Cardiac fibroblast (primary cell): ENCODE measurements around the gene ZNF423.

Experiments
- DNase-seq, 2 donors: peaks; one replicate each; pipeline versions ENCODE4 v3.0.0 to v3.0.0-alpha.2; 2010; ENCODE audit warnings: low read depth in 2 of 2
- H3K4me3 ChIP-seq, 2 donors: replicated peaks in 1 of 2; 1 replicate in 1 of 2; 2 replicates in 1 of 2; pipeline ENCODE4 v1.5.1; 2011; ENCODE audit warnings: low read depth in 2 of 2, low read length in 2 of 2, mild to moderate bottlenecking in 2 of 2, moderate library complexity in 1 of 2
- TF ChIP-seq, protein P1 (sequence below): IDR thresholded peaks from one replicate; pipeline ENCODE4 v1.5.1; 2011; ENCODE audit warnings: low read depth, mild to moderate bottlenecking, low read length, inconsistent platforms

ZNF423 gene

DNA sequence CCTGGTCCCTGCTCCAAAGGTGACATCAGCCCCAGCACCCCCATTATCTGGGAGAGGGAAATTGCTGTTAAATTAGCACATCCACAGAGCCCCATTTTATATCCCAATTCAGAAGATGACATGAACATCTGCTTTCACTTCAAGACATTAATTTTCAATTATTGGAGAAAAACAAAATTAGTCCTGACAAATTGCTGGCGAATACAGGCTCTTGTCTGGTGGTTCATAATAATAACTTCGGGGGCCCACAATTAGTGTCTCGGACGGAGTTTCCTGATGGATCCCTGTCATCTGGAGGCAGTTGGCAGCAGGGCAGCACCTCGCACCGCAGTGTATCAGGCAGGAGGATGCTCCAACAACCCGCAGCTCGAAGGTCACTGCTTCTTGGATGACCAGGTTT, 7.4 kb downstream of the ZNF423 start:
- H3K4me3 ChIP-seq = no peak overlapping the region
- TF ChIP-seq, protein P1, sequence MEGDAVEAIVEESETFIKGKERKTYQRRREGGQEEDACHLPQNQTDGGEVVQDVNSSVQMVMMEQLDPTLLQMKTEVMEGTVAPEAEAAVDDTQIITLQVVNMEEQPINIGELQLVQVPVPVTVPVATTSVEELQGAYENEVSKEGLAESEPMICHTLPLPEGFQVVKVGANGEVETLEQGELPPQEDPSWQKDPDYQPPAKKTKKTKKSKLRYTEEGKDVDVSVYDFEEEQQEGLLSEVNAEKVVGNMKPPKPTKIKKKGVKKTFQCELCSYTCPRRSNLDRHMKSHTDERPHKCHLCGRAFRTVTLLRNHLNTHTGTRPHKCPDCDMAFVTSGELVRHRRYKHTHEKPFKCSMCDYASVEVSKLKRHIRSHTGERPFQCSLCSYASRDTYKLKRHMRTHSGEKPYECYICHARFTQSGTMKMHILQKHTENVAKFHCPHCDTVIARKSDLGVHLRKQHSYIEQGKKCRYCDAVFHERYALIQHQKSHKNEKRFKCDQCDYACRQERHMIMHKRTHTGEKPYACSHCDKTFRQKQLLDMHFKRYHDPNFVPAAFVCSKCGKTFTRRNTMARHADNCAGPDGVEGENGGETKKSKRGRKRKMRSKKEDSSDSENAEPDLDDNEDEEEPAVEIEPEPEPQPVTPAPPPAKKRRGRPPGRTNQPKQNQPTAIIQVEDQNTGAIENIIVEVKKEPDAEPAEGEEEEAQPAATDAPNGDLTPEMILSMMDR = no peak
- no peak for DNase-seq

DNA sequence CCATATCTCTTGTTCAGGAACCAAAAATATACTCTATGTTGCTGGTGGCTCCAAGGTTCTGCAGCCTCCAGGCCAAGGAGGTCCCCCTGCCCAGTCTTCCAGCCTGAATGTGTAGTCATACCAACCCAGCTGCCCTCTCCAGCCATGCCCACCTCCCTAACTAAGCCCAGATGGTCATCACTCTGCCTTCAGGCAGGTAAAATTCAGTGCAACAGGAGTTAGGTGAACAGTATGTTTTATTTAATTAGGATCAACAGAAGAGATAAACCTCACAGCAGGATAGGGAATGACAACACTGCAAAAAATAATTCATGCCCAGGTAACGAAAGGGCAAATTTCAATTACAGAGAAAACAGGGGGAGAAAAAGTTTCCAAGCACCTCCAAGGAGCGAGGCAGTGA, 9.1 kb downstream of the ZNF423 start:
- DNase-seq = no peak
- H3K4me3 ChIP-seq = no peak overlapping the region
- TF ChIP-seq, protein P1 = no peak

DNA sequence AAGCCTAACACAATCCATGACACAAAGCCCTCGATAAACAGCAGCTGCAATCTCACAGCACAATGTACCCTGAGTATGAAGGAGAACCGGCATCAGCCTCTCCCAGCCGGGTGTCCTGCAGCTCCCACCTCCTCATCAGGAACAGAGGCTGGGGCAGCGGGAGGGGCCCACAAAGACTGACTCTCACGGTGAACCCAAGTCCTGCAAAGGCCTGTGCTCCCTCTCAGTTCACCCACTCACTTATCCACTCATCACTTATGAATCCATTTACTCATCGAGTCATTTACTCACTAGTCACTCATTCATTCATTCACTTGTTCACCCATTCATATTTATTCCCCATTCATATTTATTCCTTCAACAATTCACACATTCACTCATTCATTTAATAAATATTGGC, 11.6 kb downstream of the ZNF423 start:
- peak in 1 of 2 donors; percentile 34 for DNase-seq
- TF ChIP-seq, protein P1 = no peak
- no peak overlapping the region for H3K4me3 ChIP-seq

DNA sequence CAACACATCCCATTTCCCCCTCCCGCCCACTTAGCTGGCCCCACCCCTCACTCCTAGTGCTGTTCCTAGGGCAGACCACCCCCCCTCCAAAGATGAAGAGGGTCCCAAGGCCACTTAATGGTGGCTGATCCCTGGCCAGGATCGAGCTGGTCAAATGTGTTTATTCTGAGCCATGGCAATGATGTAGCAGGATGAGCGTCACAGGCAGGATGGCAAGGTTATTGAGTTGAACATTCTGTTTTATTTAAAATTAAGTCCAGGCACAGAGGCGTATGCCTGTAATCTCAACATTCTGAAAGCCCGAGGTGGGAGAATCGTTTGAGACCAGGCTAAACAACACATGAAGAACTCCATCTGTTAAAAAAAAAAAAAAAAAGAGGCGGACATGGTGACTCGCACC, 12.2 kb downstream of the ZNF423 start:
- no peak overlapping the region for H3K4me3 ChIP-seq
- TF ChIP-seq, protein P1 = no peak
- no peak for DNase-seq

DNA sequence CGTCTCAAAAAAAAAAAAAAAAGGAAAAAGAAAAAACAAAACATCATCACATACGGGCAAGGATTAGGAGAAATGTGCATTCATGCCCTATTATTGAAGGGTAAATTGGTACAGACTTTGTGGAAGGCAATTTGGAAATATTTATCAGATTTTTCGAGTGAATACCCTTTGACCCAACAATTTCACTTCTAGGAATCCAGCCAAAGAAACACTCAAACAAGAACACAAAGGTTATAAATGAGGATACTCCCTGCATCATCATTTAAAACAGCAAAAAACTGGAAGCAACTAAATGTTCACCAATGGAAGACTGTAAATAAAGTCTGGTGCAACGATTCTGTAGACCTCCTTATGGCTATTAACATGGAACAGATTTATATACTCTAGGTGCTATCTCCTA, 12.9 kb downstream of the ZNF423 start:
- no peak for DNase-seq
- TF ChIP-seq, protein P1 = no peak
- no peak overlapping the region for H3K4me3 ChIP-seq

DNA sequence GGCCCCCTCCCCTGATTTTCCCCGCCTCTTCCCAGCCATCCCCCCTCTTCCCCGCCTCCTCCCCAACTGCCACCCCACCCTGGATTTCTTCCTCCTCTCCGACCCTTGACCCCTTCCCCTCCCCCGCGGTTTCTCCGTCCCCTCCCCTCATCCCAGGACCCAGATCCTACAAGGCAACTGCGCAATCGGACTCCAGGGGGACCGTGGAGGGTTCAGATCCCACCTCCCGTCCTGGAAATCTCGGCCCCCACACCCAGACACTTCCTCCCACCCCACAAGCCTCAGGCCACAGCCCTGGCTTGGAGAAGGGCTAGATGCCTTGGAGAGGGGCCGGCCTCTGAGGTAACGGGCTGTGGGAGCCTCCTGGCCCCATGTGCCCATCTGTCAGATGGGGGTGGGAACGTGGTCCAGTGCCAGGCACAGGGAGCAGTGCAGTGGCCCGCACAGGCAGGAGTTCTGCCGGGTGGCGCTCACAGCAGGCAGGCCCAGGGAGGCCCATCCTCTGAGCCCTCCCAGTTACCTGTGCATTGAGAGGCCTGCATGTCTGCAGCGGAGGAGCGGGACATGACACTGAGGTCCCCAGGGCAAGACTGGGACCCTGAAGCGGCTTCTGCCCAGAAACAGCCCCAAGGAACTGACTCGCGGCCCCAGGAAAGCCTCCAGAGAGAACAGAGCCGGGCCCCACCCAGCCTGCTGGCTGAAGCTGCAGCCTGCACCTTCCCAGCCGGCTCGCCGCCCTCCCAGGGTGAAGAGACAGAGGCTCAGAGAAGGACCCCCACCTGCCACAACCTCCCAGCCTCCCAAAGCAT, 16.7 kb downstream of the ZNF423 start:
- no peak overlapping the region for H3K4me3 ChIP-seq
- DNase-seq = no peak
- TF ChIP-seq, protein P1 = no peak
